ENCODE results near the gene ABITRAM. TPM values are rescaled to one million over a fixed set of nuclear protein-coding genes. Genes with fewer than 3 reads are reported as not detected.

ABITRAM gene
- total RNA-seq, 4 donors from 2014 or later, result 18.5 to 42.9 (median 19.1) TPM

DNA sequence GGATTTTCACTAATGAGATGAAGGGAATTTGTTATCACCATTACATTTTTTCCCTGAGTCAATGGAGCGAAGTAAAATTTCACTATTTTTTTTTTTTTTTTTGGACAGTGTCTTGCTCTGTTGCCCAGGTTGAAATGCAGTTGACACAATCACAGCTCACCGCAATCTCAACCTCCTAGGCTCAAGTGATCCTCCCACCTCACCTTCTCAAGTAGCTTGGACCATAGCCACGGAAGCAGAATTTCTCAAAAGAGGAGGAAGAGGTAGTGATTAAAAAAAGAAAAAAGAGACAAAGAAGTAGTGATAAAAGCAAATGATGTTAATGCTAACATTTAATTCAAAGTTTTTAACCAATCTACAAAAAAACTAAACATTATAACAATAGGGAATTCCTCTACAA, 30.0 kb upstream of the ABITRAM start:
- intact Hi-C loops (cut with DNase I), result no loop called here
- peak; percentile 55 to 65 for DNase-seq
- Histone ChIP-seq H3K4me1 (no peaks in the 10 kb centered on the region), H3K27ac (no peak overlapping the region), H3K27me3 (no peaks in the 10 kb centered on the region), H3K36me3 (peaks cover 39 to 44% of the 10 kb centered on the region in 2 donors), H3K4me3 (replicated peaks in 1 of 3) (no peak overlapping the region), H3K9me3 (no peaks in the 10 kb centered on the region)
- 52 to 65% methylated on average over 3 of the region's 3 CpGs for whole genome bisulfite sequencing, 2 donors
- no peak for TF ChIP-seq POLR2A (IDR thresholded peaks at IDR 0.05)
- TF ChIP-seq, protein P1, sequence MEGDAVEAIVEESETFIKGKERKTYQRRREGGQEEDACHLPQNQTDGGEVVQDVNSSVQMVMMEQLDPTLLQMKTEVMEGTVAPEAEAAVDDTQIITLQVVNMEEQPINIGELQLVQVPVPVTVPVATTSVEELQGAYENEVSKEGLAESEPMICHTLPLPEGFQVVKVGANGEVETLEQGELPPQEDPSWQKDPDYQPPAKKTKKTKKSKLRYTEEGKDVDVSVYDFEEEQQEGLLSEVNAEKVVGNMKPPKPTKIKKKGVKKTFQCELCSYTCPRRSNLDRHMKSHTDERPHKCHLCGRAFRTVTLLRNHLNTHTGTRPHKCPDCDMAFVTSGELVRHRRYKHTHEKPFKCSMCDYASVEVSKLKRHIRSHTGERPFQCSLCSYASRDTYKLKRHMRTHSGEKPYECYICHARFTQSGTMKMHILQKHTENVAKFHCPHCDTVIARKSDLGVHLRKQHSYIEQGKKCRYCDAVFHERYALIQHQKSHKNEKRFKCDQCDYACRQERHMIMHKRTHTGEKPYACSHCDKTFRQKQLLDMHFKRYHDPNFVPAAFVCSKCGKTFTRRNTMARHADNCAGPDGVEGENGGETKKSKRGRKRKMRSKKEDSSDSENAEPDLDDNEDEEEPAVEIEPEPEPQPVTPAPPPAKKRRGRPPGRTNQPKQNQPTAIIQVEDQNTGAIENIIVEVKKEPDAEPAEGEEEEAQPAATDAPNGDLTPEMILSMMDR (IDR thresholded peaks at IDR 0.05), result no peak

DNA sequence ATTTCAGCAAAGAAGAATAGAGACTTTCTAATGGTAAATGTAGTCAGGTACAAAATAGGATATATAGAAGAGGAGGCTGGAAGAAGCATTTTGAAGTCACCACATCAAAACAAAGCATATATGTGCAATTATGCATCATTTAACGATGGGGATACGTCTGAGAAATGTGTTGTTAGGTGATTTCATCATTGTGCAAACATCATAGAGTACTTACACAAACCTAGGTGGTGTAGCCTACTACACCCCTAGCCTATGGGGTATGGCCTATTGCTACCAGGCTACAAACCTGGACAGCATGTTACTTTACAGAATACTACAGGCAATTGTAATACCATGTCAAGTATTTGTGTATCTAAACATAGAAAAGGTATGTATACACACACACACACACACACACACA, 28.7 kb upstream of the ABITRAM start:
- Histone ChIP-seq H3K27me3 (no peaks in the 10 kb centered on the region), H3K36me3 (peaks cover 40 to 48% of the 10 kb centered on the region in 2 donors), H3K27ac (no peak overlapping the region), H3K4me3 (replicated peaks in 1 of 3) (no peak overlapping the region), H3K9me3 (no peaks in the 10 kb centered on the region), H3K4me1 (no peaks in the 10 kb centered on the region)
- TF ChIP-seq, protein P1 (IDR thresholded peaks at IDR 0.05), result no peak
- no peak for TF ChIP-seq POLR2A (IDR thresholded peaks at IDR 0.05)
- intact Hi-C loops (cut with DNase I), result no loop called here
- no peak for DNase-seq
- WGBS, 2 donors, result 94 to 95% methylated on average over 2 of the region's 2 CpGs

DNA sequence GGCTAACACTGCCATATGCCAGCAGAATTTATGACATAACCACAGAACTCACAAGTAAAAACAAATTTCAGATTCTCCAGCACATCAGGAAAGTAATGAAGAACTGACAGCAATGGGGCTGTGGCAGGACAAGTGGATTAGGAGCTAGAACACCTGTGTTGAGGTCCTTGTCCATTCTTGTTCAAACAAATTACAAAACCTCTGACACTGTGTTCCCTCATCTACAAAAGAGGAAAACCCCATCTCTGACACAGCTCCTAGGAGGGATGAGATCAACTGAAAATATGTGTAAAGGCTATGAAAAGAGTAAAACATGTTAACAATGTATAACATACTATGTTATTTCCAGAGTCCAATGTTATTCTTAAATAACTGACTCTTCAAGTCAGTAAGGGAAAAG, 23.8 kb upstream of the ABITRAM start:
- Histone ChIP-seq H3K4me1 (no peaks in the 10 kb centered on the region), H3K27me3 (no peaks in the 10 kb centered on the region), H3K27ac (no peak overlapping the region), H3K9me3 (no peaks in the 10 kb centered on the region), H3K4me3 (replicated peaks in 1 of 3) (no peak overlapping the region), H3K36me3 (peaks cover 36 to 48% of the 10 kb centered on the region in 2 donors)
- intact Hi-C loops (cut with DNase I), result no loop called here
- TF ChIP-seq POLR2A (IDR thresholded peaks at IDR 0.05), result no peak
- TF ChIP-seq, protein P1 (IDR thresholded peaks at IDR 0.05), result no peak
- DNase-seq, result no peak

DNA sequence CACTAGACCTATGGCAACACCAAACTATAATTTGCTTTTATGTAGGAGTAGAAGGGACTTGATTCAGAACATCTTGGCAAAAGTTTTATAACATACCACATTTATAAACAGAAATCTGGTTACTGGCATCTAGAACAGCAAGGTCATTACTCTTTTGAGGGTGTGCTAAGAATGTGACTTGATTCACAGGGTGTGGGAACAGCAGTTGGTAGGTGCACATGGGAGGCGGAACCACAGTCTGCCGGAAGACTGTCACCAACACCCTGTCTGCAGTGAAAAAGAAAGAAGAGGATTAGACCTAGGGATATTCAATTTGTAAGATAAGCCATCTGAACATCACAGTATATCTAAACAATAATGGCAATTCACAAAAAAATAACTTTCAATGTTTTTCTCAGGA, 23.3 kb upstream of the ABITRAM start:
- WGBS, 2 donors, result 97 to 100% methylated on average over 2 of the region's 2 CpGs
- Histone ChIP-seq H3K4me1 (no peaks in the 10 kb centered on the region), H3K9me3 (no peaks in the 10 kb centered on the region), H3K4me3 (replicated peaks in 1 of 3) (no peak overlapping the region), H3K27ac (no peak overlapping the region), H3K27me3 (no peaks in the 10 kb centered on the region), H3K36me3 (peaks cover 40 to 48% of the 10 kb centered on the region in 2 donors)
- no peak for TF ChIP-seq POLR2A (IDR thresholded peaks at IDR 0.05)
- TF ChIP-seq, protein P1 (IDR thresholded peaks at IDR 0.05), result no peak
- intact Hi-C loops (cut with DNase I), result no loop called here
- no peak for DNase-seq

DNA sequence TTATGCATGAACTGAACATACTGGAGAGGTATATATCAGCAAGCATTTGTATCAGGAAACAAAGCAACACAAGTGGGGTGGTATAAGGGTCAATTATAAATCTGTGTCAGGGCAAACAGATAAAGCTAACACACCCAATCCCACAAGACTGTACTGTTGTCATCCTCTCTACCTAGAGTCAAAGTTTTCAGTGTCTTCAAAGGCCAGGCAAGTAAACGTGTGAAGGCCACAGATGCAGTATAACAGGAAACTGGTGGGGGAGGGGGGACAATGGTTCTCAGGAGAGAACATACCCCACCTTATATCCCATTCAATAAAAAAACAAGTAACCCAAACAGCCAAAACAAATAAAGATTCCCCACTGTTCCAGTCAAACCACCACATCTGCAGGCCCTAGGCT, 22.4 kb upstream of the ABITRAM start:
- no peaks in the 10 kb centered on the region for H3K27me3 ChIP-seq
- no peak for DNase-seq
- TF ChIP-seq, protein P1 (IDR thresholded peaks at IDR 0.05), result no peak
- no peak for TF ChIP-seq POLR2A (IDR thresholded peaks at IDR 0.05)
- H3K36me3 ChIP-seq, result peaks cover 42 to 44% of the 10 kb centered on the region in 2 donors
- WGBS, 2 donors, result 58 to 82% methylated on average over 1 of the region's 1 CpG
- no peaks in the 10 kb centered on the region for H3K9me3 ChIP-seq
- no peaks in the 10 kb centered on the region for H3K4me1 ChIP-seq
- H3K27ac ChIP-seq, result no peak overlapping the region
- intact Hi-C loops (cut with DNase I), result no loop called here
- no peak overlapping the region for H3K4me3 ChIP-seq (replicated peaks in 1 of 3)
